ENCODE data around the gene BRSK2.

The BRSK2 gene

DNA sequence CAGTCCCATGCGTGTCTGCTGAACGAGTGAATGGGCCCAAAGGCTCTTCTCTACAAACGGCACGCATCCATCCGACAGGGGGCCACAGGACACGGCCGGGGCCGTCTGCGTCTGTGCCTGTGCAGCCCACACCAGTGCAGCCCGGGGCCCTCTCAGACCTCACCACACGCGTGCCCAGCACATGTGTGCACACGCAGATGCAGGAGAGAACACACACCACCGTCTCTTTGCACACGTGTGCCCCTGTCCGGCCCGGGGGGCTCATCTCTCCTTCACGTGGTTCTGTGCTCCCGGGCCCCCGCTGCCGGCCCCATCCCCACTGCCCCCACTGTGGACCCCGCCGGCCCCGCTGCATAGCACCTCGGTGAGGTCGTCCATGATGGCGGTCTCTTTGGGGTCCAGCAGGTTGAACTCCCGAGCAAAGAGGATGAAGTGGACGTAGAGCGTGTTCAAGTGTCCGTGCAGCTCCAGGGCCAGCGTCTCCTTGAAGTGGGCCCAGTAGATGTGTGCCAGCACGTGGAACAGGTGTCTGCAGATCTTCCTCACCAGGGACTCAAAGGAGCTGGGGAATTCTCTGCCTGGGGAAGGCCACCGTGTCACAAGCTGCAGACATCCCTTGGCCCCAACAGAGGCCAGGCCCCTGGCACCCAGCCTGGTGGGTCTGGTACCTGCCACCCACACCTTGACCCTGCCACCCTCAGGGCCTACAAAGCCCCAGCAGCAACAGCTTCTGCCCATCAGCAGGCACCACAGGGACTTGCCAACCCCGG, 80.4 kb downstream of the BRSK2 start:
- DNase-seq (ENCODE audit: low spot score), result no peak

- DNase-seq (ENCODE audit: low spot score), result no peak
These were observed 81.2 kb downstream of the BRSK2 start for GRCh38 chr11:1470681-1471611.

GRCh38 chr11:1471736-1472135, 82.0 kb downstream of the BRSK2 start:
- DNase-seq (ENCODE audit: low spot score), result no peak

- DNase-seq (ENCODE audit: low spot score), result no peak
These were observed 82.7 kb downstream of the BRSK2 start for GRCh38 chr11:1472180-1473005.

GRCh38 chr11:1473011-1473628, 83.4 kb downstream of the BRSK2 start:
- DNase-seq (ENCODE audit: low spot score), result no peak

DNA sequence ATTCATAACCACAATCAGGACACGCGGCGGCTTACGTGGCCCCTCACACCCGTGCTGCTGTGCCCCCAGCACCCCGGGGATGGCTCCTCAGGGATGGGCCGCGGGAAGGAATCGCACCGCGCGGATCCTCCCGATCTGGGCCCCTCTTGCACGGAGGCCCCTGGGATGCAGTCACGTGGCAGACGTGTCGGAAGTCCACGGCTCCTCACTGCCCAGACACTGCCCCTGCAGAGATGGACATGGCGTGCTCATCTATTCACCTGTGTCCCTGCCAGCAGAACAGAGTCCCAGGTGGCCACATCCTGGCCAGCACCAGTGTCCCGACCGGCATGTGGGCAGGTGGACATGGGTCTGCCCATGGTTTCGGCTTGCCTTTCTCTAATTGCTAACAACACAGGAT, 84.1 kb downstream of the BRSK2 start:
- DNase-seq (ENCODE audit: low spot score), result no peak

DNA sequence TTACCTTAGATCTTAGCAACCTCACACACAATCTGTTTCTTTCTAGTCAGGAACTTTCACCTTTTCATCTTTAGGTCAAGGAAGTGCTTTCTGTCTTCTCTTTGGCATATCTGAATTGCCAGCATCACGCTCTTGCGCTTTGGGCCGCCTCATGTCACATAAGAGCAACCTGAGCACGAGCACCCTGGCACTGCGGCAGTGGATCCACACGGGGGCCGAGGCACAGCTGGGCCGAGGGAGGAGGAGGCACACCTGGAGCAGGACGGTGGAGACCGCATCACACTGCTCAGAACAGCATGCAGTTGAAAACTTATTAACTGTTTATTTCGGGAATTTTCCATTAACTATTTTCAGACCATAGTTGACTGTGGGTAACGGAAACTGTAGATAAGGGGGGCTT, 86.1 kb downstream of the BRSK2 start:
- no peak for DNase-seq (ENCODE audit: low spot score)

- no peak for DNase-seq (ENCODE audit: low spot score)
These were observed 87.4 kb downstream of the BRSK2 start for GRCh38 chr11:1476940-1477736.

DNA sequence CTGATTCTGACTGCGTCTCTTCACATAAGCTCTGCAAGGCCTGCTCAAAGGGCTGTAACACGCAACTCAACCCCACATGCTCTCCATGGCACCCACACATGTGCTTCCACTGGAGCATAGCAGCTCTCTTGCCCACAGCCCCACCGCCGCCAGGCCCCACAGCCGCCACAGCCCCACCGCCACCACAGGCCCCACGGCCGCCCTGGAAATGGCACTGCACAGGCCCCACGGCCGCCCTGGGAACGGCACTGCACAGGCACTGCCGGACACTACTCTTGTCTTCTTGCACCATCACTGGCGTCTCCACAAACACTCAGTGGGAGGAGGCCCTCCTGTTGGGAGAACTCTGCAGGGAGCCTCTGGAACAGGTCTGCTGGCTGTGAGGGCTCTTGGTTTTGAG, 88.3 kb downstream of the BRSK2 start:
- no peak for DNase-seq (ENCODE audit: low spot score)

DNA sequence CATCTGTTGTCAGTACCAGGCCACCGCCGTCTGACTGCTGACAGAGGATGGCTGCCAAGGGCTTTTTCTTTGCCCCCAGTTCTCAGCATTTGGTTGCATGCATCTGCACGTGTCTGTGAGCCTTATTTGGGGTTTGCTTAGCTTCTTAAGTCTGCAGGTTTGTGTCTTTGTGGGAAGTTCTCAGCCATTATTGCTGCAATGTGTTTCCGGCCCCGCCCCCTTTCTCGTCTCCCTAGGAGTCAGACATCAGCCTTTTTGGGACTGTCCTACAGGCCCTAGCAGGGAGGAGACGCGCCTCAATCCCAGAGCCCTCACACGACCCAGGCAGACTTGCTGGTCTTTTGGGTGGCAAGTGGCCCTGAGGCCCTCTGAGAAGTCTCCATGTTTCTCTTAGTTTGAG, 88.8 kb downstream of the BRSK2 start:
- DNase-seq (ENCODE audit: low spot score), result no peak

- DNase-seq (ENCODE audit: low spot score), result no peak
These were observed 89.4 kb downstream of the BRSK2 start for GRCh38 chr11:1479006-1479677.

GRCh38 chr11:1479678-1480118, 90.0 kb downstream of the BRSK2 start:
- no peak for DNase-seq (ENCODE audit: low spot score)

- DNase-seq (ENCODE audit: low spot score), result no peak
These were observed 90.4 kb downstream of the BRSK2 start for GRCh38 chr11:1480191-1480554.

GRCh38 chr11:1480555-1481482, 91.1 kb downstream of the BRSK2 start:
- no peak for DNase-seq (ENCODE audit: low spot score)

GRCh38 chr11:1481483-1481825, 91.7 kb downstream of the BRSK2 start:
- DNase-seq (ENCODE audit: low spot score), result peak; percentile 60

- DNase-seq (ENCODE audit: low spot score), result no peak
These were observed 92.2 kb downstream of the BRSK2 start for GRCh38 chr11:1481861-1482441.

DNA sequence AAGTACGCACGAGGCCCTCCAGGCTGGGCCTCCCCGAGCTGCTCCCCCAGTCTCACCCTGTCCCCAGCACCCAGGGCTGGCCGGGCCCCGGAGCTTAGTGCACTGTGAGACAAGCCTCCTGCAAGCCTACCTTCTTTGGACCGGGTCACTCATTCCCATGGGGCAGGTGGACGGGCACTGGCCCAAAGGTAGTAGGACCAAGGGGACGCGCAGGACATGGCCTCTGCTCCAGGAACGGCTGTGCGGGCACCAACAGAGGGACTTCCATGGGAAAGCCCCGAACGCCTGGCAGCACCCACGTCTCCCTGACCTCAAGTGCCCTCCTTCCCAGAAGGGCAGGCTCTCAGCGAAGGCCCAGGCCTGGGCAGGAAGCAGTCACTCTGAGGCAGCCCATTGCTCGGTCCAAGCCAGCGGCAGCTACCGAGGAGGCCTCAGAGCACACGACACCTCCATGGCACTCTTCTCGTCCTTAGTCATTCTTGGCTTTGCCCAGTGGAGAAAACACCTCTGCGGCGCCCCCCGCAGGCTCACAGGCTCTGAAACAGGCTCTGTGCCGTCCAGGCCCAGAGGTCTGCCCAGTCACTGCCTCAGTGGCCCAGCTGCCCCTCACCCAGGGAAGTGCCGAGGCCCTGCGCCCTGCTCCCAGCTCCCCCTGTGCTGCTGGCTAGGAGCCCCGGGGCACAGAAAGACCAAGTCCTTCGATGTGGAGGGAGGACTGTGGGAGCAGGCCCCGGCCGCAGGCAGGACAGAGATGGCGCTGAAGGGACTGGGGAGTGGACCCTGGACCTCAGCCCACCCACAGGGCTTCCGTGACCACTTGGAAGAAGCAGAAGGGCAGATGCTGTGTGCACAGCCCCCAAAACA, 93.1 kb downstream of the BRSK2 start:
- no peak for DNase-seq (ENCODE audit: low spot score)

DNA sequence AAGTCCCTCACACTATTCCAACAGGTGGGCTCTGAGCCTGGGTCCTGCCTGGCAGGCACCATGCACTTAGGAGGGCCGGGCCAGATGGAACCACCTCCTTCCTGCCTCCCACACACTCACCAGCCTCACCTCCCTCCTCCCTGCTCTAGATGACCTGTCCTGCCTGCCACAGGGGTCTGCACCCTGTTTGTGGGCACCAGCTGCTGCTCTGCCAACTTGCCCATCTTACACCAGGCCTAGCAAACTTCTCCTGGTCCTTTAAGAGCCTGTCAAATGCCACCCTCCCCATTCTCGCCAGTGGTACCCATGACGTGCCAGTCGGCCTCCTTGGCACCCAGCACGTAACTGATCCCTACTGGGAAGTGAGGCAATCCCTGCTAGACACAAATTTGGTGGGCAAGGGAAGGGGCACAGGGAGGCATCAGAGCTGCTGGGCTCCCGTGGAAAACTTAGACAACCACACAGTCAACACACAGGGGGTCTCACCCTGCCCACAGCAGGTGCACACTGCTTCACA, 93.8 kb downstream of the BRSK2 start:
- no peak for DNase-seq (ENCODE audit: low spot score)

Measured in hepatic stellate cell (primary cell).